ENCODE results near the gene EIF2A.
A peak's percentile ranks its signal among the peaks of the same experiment; 100 is the strongest.
"Not testable (repeated sequence)": the region's sequence is repeated elsewhere in the genome, so short reads cannot be mapped to it uniquely, and the experiment has no call there.

The EIF2A gene

GRCh38 chr3:150544041-150544440 lies 2.5 kb upstream of the EIF2A start:
- no peak for DNase-seq

DNA sequence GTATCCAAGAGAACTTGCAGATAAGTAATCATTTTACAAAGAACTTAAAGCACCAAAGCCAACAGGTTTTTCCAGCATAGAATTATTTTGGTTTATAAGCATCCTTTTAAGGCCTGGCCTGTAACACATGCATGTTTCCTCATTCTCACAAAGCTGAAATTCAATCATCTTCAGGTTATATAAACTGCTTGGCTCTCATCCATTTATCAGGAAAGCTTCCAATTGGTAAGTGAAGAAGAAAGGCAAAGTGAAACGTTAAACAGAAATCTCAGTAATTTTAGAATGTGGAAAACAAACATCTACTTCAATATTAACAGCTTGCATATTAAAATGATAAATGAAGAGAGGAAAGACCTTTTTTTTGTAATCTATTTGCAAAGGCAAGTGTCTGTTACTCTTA lies 1.9 kb upstream of the EIF2A start:
- no peak for DNase-seq

DNA sequence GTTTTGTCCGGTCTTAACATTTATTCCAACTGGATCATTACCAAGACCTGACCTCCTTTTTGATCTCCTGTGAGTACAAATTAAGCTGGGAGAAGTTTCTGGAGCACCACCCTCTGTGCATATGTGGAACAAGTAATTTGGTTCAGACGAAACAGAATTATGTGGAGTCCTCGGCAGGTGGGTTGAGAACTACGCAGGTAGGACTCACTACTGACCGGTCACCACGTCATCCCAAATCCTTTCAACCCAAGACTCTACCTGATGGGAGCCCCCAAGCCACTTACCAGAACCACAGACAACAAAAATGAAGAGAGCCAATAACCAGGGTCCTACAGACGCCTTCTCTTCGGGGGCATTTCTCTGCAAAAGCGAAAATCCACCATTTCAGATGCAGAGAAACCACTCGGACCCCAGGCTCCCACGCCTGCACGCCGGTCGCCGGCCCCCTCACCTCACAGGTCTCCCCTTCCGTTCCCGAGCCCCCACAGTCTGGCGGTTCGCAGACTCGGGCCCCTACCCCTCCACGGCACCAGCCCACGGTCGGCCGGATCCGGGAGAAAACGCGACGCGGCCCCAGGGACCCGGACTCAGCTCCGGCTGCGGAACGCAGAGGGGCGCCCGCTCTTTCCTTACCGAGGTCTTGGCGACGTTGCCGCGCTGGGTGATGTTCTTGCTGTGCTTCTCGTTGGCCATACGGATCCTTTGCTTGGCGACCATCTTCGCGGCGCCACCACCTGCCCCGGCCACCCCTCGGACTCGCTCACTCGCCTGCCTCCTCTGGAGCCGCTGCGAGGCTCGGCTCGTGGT lies 965 bp upstream of the EIF2A start:
- no peak for DNase-seq

DNA sequence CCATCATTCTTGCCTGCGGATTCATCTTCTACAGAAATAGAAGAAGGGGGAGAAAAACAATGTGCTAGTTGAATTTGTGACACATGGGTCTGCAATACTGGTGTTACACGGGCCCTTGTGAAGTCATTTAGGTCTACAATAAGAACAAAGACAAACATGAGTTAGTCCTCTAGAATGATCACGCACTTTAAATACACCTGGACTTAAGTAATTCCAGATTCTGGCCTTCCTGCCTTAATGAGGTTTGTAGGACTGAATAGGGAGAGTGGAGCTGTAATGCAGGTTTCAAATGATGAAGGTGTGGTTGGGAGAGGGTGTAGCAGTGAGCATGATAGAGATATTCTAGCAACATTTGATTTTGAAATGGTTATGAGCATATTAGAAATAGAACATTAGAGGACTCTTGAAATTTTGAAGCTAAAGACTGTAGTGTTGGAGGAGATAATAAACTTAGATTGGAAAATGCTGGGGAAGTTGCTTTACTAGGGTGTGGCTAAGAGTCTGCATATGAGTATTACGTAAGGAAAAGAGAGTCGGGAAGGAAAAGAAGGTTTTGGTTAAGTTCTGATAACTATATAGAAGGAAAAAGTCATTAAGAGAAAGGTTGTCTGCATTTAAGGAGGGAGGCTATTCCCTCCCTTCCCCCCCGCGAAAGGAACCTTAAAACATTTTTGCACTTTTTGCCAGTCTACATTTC lies 606 bp downstream of the EIF2A start:
- DNase-seq, result no peak

- no peak for DNase-seq
Observed at GRCh38 chr3:150555859-150556436, 9.4 kb downstream of the EIF2A start.

- DNase-seq, result no peak
Observed at GRCh38 chr3:150556792-150557191, 10.2 kb downstream of the EIF2A start.

GRCh38 chr3:150557725-150558124 lies 11.1 kb downstream of the EIF2A start:
- DNase-seq, result no peak

DNA sequence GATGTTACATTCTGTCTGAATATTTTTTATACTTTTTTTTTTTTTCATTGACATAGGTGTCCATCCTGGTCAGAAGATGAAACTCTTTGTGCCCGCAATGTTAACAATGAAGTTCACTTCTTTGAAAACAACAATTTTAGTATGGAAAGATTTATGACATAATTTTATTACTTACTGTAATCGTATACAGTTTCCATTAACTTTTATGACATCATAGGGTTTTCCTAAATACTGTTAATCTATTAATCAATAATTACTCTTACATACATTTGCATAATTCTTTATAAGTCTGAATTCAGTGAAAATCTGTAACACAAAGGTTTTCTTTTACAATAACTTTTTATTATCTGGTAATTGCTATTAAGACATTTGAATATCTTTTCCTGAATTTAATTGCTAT lies 17.7 kb downstream of the EIF2A start:
- DNase-seq, result no peak

DNA sequence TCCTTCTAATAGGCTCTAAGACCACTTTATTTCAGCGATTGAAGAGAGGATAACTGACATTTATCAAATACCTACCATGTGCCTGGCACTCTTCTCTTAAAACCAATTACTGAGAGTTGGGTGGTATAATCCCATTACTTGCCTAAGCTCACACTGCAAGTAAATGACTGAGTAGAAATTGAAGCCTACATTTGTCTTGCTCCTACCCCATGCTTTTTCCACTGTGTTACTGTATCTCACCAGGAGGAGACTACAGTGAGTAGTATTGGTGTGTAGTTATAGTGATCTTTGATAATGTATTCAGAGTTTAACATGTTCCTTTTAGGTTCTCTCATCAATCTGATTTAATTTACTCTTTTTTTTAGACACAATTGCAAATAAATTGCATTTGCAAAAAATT lies 20.7 kb downstream of the EIF2A start:
- DNase-seq, result no peak

DNA sequence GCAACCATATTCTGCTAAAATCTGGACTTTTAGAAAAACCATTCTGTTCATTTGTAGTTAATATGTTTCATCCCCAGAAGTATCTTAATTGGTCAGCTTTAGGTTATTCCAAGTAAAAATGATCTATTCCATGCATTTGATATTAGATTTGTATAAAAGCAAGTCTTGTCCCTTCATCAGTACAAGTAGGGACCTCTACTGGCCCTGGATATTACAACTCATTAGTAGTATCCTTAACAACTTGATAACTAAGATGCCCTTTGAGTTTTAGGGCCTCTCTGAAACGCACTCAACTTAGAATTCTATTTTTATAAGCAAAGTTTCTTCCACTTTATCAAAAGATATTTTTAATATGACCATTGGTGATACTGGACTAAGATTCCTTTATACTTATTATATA lies 31.3 kb downstream of the EIF2A start:
- DNase-seq, result no peak

DNA sequence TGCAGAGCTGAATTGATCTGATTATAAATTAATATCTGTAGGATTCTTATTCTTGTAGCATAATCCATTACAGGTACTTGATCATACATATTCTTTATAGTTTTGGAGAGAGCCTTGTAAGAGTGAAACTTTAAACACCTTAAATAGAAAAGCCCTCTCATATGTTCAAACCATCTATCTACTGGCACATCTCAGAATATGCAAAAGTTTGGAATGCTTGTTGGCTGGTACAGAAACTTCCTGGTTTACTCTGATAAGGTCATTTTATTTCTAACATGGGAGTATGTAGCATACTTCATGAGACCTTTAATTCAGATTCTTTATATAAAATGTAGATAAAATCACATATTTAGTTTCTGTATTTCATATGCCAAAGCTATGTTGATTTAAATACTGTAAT lies 34.6 kb downstream of the EIF2A start:
- DNase-seq, result no peak

DNA sequence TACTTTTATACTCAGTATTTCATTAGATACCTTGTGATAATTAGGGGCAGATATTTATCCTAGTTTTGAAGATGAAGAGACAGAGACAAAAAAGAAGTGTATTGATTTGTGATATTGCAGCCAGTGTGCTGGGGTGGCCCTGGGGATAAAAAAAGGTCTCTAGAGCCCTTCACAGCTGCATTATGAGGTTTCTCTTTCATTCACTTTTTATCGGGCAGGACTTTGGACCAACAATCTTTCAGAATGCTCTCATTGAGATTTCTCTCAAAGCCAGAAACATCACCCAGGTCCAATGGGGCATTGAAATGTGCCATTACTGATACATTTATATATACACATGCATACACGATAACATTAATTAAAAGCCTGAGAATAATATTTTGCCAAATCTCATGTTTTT lies 36.0 kb downstream of the EIF2A start:
- DNase-seq, result no peak

GRCh38 chr3:150583028-150583427 lies 36.4 kb downstream of the EIF2A start:
- DNase-seq, result no peak

DNA sequence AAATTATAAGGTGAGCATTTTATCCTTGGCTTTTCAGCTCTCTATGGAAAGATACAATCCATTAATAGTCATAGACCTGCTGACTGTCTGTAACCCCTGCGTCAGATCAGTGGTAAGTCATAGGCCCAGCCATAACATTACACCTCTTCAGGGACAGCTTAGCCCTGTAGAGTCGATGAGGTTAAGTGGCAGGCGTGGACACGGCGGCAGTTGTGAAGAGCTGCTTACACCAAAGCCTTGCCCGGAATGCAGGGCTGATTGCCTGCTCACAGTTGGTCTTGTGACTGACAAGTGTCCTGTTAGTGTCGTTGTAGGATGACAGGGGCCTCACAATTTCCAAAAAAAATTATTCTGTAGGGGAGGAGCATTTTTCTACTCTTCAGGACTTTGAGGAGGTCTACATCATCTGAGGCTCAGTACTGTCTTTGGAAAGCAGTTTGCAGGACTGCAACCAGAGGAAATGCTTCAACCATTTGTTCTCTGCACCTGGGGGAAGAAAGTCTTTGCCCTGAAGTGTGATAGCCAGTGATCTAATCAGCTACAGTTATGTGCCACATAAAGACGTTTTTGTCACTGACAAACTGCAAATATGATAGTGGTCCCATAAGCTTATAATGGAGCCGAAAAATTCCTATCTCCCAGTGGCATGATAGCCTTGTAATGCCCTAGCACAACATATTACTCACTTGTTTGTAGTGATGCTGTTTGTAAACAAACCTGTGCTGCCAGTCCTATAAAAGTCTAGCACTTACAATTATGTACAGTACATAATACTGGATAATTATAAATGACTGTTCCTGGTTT lies 41.6 kb downstream of the EIF2A start:
- DNase-seq, result no peak

GRCh38 chr3:150589759-150590158 lies 43.2 kb downstream of the EIF2A start:
- DNase-seq, result no peak

- DNase-seq, result no peak
Observed at GRCh38 chr3:150594150-150594549, 47.6 kb downstream of the EIF2A start.

DNA sequence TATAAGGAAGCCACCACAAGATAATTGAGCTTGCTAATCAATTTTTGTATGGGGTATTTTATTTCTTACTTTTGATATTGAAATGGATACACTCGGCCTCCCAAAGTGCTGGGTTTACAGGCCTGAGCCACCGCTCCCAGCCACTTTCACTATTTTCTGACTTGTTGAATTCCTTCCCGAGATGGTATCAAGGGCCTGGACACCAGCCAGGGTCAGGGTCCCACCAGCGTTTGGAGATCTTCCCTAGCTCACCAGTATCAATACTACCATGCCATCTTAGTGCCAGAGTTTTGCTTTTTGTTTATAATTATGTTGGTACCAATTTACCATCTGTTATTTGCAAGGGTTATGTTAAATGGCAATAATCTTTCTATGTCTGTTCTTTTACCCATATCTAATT lies 51.1 kb downstream of the EIF2A start:
- DNase-seq, result no peak

- peak; percentile 19 for DNase-seq
Observed at GRCh38 chr3:150599611-150600297, 53.2 kb downstream of the EIF2A start.

DNA sequence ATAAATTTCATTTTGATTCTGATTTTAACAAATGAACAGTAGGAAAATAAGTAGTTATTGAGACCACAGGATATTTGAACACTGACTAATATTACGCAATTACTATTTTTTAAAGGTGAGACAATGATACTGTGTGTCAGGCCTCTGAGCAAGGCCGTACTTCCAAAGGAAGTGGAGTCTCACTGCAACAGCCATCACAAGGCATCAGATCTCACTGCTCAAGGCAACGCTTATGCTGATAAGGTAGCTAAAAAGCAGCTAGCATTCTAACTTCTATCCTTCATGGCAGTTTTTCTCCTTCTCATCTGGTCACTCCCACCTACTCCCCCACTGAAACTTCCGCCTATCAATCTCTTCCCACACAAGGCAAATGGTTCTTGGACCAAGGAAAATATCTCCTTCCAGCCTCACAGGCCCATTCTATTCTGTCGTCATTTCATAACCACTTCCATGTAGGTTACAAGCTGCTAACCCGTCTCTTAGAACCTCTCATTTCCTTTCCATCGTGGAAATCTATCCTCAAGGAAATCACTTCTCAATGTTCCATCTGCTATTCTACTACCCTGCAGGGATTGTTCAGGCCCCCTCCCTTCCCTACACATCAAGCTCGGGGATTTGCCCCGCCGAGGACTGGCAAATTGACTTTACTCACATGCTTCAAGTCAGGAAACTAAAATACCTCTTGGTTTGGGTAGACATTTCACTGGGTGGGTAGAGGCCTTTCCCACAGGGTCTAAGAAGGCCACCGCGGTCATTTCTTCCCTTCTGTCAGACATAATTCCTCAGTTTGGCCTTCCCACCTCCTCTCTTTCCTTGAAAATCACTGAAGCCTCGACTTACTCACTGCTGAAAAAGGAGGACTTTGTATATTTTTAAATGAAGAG lies 54.3 kb downstream of the EIF2A start:
- not testable (repeated sequence) for DNase-seq

DNA sequence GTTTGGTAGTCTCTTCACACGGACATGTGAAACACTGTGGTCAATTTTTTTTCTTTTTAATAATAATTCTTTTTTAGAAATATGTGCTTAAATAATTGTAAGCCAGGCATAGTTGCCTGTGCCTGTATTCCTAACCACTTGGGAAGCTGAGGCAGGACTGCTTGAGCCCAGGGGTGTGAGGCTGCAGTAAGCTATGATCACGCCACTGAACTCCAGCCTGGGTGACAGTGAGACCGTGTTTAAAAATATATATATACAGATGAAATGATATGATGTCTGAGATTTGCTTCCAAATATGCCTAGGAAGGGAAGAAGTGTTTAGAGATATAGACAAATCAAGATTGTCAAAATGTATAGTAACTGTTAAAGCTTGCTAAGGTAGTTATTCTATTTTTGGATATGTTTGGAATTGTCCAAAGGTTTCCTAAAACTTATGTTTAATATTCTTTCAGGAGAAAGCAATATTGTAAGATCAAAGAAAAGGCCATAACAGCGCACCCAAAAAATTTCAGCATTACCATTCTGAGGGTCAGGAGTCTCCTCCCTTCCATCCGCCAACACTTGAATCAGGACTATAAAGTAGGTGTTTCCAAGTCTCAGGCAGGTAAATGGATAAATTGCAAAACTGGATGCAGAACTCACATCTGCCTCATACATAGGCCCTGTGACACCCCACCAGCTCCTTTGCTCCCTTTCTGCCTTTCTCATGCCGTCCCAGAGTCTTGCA lies 56.0 kb downstream of the EIF2A start:
- DNase-seq, result no peak
